GM18505 (cell line): ENCODE data around the gene SMCHD1.

Experiments
- ATAC-seq: cut with Tn5 transposase; IDR thresholded peaks from one replicate; pipeline ENCODE4 v1.9.1; 2021; ENCODE audit not compliant: unreplicated experiment
- POLR2A ChIP-seq: IDR thresholded peaks from 4 replicates; pipeline ENCODE4 v1.6.1; 2011; ENCODE audit warnings: borderline replicate concordance; ENCODE audit not compliant: insufficient read depth, insufficient read length; ENCODE audit errors: extremely low read depth

SMCHD1 gene

DNA sequence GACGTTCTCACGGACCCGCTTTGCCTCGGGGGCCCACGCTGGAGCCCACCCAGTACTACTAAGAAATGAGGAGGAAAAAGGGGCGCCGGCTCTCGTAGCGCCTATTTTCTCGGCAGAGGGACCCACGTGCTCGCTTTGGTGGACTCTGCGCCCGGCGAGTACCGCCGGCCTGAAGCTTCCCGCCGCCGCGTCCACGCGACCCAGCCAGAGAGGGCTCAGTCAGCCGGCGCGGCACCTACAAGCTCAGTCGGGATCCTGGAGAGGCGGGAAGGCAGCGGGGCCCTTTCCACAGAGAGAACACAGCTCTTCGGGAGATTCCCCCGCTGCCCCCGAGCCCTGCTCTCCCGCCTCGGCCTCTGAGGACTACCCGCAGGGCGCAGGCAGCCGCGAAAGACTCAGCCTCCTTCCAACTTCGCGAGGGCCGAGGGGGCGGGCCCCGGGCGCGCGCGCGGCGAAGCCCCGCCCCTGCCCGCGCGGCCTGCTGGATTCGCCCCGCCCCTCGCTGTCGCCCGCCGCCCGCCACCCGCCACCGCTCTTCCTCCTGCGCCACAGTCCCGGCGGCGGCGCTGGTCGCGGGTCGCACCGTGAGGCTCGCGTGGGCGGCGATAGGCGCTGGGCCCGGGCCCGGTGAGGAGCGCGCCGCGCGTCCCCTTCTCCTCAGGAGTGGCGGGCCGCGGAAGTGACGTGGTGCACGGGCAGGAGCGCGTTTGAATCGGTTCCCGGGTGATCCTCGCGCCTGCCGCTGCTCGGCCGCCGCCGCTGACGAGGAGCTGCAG is at the start of gene SMCHD1:
TSS of gene SMCHD1 (plus strand) at position 549 of the 776 bp plus-strand sequence. CDS start 350 bp downstream, outside the sequence.
- TF ChIP-seq POLR2A = peak; percentile 93

DNA sequence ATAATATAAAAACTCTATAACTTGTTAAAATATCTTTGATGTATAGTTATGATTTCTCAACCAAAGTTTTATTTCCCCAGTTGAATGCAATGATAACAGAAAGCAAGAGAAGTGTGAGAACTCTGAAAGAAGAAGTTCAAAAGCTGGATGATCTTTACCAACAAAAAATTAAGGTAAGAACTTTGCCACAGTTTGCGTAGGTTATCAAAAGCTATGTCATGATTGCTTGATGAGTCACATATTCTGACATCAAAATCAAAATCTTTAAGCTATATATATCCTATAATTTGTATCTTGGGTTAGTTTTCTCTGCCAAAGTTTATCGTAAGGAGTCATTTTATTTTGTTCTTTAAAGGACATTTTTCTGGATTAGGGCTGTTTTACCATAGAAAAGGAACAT is 49.2 kb upstream of the SMCHD1 start:
- no peak for TF ChIP-seq POLR2A
- no peak for ATAC-seq

More for the DNA sequence above, at the start of gene SMCHD1:
- ATAC-seq = peak; percentile 73

DNA sequence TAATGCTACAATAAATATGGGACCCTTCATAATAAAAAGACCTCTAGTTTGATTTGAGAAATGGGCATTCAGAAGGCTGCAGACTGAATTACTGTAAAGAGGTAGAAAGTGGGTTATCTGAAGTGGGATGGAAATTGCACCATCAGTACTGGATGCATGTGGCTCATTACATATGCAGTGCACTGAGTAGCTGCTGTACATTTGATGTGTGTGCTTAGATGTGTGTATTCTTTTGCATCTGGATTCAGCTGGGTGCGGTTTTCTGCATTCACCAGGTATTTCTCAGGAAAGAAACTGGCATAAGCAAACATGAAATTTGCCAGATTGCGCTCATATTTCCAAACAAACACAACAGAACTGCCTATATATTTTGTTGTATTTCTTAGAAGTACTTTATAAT is 45.9 kb upstream of the SMCHD1 start:
- TF ChIP-seq POLR2A = no peak
- no peak for ATAC-seq

DNA sequence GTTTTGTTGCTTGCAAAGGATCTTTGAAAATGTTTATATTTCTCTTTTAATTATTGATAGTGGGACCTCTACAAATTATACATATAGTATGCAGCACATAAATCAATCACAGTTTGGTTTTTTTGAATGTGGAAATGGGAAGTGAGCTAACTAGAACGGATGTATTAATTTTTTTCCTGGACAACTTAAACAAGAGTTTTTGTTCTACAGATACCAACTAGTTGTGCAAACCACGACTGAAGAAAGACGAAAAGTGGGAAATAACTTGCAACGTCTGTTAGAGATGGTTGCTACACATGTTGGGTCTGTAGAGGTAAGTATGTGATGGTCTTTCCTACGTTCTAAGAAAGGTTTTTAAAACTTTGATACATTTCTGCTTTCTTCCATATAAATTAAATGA is 45.0 kb upstream of the SMCHD1 start:
- no peak for ATAC-seq
- no peak for TF ChIP-seq POLR2A

DNA sequence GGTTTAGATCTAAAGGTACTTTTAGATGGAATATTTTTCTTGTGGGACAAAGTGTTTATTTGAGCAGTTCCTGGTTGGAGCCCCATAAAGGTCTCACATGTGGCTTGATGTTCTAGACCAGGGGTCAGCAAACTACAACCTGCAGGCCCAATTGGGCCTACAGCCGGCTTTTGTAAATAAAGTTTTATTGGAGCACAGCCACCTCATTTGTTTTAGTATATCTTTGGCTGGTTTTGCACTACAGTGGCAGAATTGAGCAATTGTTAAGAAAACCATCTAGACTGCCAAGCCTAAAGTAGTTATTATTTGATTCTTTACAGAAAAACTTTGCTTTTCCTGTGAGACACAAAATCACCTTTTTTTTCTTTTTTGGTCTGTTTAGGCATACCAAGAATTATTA is 42.5 kb upstream of the SMCHD1 start:
- TF ChIP-seq POLR2A = no peak
- no peak for ATAC-seq

DNA sequence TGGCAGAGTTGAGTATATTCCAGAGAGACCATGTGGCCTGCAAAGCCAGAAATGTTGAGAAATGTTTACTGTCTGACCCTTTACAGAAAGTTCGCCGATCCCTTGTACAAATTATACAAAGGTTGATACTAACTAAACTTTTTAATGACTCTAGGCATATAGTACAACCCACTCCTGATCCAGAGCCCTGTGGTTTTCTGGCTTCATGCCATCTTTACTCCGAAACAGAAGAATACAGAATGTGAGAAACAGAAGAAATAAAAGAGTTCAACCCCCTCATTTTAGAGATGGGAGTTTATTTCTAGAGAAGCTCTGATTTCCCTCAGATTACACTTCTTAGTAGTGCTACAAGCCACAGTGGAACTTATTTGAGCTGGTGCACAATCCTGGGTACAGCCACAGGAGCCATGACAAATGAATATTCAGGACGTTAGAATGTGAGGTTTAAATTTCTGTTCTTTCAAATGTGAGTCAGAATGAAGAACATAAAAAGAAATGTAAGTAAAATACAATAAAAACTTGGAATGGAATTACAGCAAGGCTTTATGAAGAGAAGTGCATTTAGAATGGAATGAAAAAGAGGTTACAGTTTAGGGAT is 38.0 kb upstream of the SMCHD1 start:
- no peak for TF ChIP-seq POLR2A
- no peak for ATAC-seq

DNA sequence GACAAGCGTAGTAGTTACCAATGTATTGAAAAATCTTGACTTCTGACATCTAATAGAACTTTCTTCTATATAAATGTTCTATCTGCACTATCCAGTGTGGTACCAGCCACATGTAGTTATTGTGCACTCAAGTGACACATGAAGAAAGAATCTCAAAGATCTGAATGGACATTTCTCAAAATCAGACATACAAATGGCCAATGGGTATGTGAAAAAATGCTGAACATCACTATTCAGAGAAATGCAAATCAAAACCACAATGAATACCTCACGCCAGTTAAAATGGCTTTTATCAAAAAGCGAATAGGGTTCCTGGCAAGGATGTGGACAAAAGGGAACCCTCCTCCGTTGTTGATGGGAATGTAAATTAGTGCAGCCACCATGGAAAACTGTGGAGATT is 37.5 kb upstream of the SMCHD1 start:
- ATAC-seq = no peak
- no peak for TF ChIP-seq POLR2A

DNA sequence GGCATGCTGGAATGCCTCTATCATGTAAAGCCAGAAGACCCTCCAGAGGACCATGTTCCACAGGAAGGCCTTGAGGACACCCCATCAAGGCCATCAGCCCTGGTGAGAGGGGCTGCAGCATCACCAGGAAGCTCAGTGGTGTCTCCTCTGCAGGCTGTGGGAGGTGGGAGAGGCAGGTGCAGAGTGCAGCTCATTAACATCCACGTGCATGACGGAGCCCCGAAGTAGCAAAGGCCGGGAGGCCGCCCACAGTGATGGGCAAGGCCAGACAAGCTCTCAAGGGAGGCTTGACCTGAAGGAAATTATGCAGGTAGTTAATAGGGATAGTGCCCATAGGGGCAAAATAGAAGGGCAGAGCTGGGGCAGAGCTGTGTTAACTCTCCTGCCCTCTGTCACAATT is 30.3 kb upstream of the SMCHD1 start:
- ATAC-seq = no peak
- no peak for TF ChIP-seq POLR2A

DNA sequence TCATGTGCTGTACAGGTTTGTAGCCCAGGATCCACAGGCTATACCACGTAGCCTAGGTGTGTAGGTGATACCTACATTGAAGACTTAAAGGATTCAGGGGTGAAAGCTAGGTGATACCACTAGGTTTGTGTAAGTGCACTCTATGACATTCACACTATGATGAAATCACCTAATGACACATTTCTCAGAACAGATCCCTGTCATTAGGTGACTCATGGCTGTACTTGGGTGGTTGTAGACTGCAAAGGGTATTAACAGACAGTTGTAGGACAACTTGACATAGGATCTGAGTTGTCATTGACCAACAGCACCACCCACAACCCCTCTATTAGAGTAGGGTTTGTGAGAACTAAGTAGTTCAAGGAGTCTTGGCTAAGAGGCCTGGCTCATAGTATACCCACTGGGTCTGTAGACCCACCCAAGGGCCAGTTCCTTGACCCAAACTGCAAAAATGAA is 27.7 kb upstream of the SMCHD1 start:
- no peak for ATAC-seq
- TF ChIP-seq POLR2A = no peak

DNA sequence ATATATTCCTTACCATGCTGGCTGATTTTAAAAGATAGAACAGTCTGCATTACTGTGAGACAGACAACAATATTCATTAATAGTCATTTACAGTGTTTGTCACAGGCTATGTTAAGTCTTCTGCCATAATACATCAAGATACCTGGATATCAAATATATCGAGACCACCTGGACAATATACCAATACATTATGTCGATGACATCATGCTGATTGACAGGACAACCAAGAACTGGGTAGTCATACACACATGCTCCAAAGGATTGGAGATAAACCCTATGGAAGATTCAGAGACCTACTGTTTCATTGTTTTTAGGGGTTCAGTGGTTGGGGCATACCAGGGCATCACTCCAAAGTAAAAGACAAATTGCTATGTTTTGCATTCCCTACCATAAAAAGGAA is 26.5 kb upstream of the SMCHD1 start:
- TF ChIP-seq POLR2A = no peak
- no peak for ATAC-seq

DNA sequence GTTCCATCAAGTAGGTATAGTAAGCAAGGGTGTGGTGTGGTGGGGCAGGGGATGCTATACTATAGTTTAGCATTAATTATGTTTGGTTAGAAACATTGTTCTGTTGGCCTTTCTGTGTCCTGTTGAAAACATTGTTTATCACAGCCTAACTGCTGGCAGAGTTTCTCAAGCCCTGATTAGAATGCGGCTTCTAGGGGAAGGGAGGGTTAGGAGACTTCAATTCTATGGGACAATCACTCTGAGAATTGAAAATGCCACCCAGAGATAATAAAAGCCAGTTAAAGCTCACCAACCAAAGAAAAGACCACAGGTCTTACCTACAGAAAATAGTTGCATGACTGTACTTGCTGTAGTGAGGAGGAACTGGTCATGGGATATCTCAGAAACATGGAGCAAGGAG is 19.9 kb upstream of the SMCHD1 start:
- no peak for TF ChIP-seq POLR2A
- no peak for ATAC-seq

DNA sequence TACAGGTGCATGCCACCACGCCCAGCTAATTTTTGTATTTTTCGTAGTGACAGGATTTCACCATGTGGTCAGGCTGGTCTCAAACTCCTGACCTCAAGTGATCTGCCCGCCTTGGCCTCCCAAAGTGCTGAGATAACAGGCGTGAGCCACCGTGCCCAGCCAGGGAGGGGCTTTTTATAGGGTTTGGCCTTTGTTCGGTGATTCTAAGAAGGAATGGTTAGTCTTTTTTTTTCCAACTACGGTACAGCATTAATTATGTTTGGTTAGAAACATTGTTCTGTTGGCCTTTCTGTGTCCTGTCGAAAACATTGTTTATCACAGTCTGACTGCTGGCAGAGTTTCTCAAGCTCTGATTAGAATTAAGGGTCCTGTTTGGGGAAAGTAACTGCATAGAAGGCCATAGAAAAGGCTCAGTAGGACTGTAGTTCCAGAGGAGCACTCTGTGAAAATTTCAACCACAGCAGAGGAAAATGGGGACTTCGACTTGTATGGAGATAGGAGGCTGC is 19.3 kb upstream of the SMCHD1 start:
- TF ChIP-seq POLR2A = no peak
- ATAC-seq = peak; percentile 24

DNA sequence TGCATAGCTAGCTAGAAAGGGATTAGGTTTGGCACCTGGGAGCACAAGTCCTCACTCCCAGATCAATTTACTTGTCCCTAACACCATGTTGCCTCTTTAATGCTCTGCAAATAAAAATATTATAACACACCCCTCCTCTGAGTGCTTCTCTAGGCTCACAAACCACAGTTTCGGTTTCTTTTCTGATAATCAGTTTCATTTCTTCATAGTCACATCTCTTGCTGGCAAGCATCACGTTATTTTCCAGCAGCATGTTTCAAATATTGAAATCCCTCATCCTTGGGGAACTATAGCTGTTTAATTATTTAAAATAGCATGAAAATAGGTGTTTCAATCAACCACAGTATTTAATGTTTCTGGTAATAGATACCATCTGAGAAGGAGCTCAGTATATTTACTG is 13.9 kb upstream of the SMCHD1 start:
- no peak for TF ChIP-seq POLR2A
- ATAC-seq = peak; percentile 76

DNA sequence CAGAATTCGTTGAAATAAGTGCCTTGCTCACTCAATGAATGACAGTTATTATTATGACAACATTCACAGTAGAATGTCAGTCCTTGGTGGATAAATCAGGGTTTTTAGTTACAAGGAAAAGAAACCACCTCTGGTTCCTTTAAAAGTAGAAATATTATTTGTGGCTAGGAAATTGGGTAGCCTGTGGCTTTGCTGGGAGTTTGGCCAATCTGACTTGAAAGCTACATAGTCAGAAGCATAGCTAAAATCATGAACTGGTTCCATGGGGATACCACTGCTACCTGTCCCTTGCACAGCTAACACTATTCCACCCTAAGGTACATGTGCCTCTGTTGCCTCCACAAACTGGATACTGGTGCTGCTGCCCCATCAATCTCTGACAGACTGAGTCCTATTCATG is 12.8 kb upstream of the SMCHD1 start:
- no peak for ATAC-seq
- no peak for TF ChIP-seq POLR2A
